OCI-LY1 (cell line): Measurements from ENCODE around the gene DUS2.

Source experiments
- EZH2 ChIP-seq: fragments of 200-600 bp; sonication (generic), shearing (Covaris generic); IDR thresholded peaks from 2 replicates; pipeline ENCODE4 v1.8.0; 2017; ENCODE audit warnings: borderline replicate concordance, mixed run types, mild to moderate bottlenecking, antibody characterized with exemption, low read length, moderate library complexity, mixed read lengths
- TF ChIP-seq, protein P1 (sequence below): fragments of 200-600 bp; sonication (generic), shearing (Covaris generic); IDR thresholded peaks from 2 replicates; pipeline ENCODE4 v1.5.1; 2017; ENCODE audit warnings: mild to moderate bottlenecking, antibody characterized with exemption, low read length, moderate library complexity, mixed read lengths

DNA sequence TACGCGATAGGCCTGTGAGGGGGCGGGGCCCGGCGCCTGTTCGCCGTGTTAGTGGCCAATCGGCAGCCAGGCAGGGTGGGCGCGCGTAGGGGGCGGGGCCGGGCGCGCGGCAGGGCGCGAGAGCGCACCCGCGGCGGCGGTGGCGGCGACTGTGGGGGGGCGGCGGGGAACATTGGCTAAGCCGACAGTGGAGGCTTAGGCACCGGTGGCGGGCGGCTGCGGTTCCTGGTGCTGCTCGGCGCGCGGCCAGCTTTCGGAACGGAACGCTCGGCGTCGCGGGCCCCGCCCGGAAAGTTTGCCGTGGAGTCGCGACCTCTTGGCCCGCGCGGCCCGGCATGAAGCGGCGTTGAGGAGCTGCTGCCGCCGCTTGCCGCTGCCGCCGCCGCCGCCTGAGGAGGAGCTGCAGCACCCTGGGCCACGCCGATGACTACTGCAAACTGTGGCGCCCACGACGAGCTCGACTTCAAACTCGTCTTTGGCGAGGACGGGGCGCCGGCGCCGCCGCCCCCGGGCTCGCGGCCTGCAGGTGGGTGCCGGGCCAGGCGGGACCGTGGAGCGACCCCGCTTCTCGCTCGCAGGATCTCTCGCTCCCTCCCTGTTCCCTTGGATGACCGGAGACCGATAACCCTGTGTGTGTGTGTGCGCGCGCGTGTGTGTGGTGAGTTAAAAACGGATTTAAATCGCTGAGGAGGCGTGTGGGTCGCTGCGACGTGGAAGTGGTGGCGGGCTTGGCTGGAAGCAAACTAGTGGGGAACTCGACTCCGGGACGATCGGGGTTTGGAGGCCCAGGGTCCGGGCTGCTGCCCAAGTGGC, 62.4 kb downstream of the DUS2 start, which contains the start of gene NFATC3:
- TF ChIP-seq, protein P1, sequence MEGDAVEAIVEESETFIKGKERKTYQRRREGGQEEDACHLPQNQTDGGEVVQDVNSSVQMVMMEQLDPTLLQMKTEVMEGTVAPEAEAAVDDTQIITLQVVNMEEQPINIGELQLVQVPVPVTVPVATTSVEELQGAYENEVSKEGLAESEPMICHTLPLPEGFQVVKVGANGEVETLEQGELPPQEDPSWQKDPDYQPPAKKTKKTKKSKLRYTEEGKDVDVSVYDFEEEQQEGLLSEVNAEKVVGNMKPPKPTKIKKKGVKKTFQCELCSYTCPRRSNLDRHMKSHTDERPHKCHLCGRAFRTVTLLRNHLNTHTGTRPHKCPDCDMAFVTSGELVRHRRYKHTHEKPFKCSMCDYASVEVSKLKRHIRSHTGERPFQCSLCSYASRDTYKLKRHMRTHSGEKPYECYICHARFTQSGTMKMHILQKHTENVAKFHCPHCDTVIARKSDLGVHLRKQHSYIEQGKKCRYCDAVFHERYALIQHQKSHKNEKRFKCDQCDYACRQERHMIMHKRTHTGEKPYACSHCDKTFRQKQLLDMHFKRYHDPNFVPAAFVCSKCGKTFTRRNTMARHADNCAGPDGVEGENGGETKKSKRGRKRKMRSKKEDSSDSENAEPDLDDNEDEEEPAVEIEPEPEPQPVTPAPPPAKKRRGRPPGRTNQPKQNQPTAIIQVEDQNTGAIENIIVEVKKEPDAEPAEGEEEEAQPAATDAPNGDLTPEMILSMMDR = peak; percentile 17; the same call in 1 of the 2 replicates
- no peak for TF ChIP-seq EZH2
